HCT116 (cell line): ENCODE data around the gene RASGRF1. TPM values are rescaled to one million over a fixed set of nuclear protein-coding genes. Genes with fewer than 3 reads are reported as not detected.

Experiments
- ATAC-seq: fragments of 200-7000 bp; cut with Tn5 transposase; 2 replicates; pipeline ENCODE4 v1.9.1; 2020; ENCODE audit warnings: mild to moderate bottlenecking, moderate library complexity
- BruUV-seq: library from RNA; stranded (reverse); fragments of 400-500 nt; replicated peaks from 2 replicates; lab custom pipeline; 2021; lab: Mats Ljungman, UMichigan
- CTCF ChIA-PET: fragments of 300-600 bp; sonication (Branson Sonifier 250); formaldehyde crosslinking; loops from one replicate; lab custom pipeline; 2021; ENCODE audit warnings: antibody characterized with exemption; lab: Charles Lee
- POLR2A ChIA-PET: fragments of 300-600, 350-600 bp; sonication (Branson Sonifier 250); formaldehyde crosslinking; loops from one replicate; lab custom pipeline; 2021; ENCODE audit warnings: antibody characterized with exemption; lab: Charles Lee
- RAD21 ChIA-PET, 2 experiments: fragments of 300-600 bp; sonication (Branson Sonifier 250); formaldehyde crosslinking; loops; one replicate each; lab custom pipeline; 2023; ENCODE audit warnings: low total read pairs in 2 of 2; ENCODE audit not compliant: uncharacterized antibody in 2 of 2, unreplicated experiment in 2 of 2, low non-redundant PET in 1 of 2; lab: Charles Lee
- DNase-seq: peaks from one replicate; pipeline ENCODE4 v3.0.0-alpha.2; 2010; ENCODE audit warnings: low read depth, low spot score
- H2AFZ ChIP-seq: fragments of 200-600 bp; shearing (Covaris generic), sonication (generic); 2 replicates; pipeline ENCODE4 v1.6.1; 2017; ENCODE audit warnings: low read depth, mixed run types, mixed read lengths, antibody characterized with exemption, low read length; ENCODE audit not compliant: poor library complexity, severe bottlenecking
- H3K27ac ChIP-seq: 2 replicates; pipeline ENCODE4 v1.5.1; 2012; ENCODE audit warnings: low read depth, low read length
- H3K27me3 ChIP-seq: fragments of 200-600 bp; sonication (generic); 2 replicates; pipeline ENCODE4 v1.6.1; 2016; ENCODE audit warnings: mixed run types, low read length, mixed read lengths; ENCODE audit not compliant: insufficient read depth
- H3K36me3 ChIP-seq, 2 experiments: fragments of 200-500 bp in 1 of 2; fragments of 200-600 bp in 1 of 2; sonication (Bioruptor generic) in 1 of 2; sonication (generic) in 1 of 2; 2 replicates each; pipeline versions ENCODE4 v1.5.1 to v1.6.1; 2014 to 2016; ENCODE audit warnings: low read length in 2 of 2, inconsistent platforms in 1 of 2, mixed read lengths in 1 of 2, mixed run types in 1 of 2; ENCODE audit not compliant: insufficient read depth in 2 of 2, control insufficient read depth in 1 of 2
- H3K4me1 ChIP-seq, 2 experiments: fragments of 200-600 bp in 1 of 2; sonication (generic) in 1 of 2; 2 replicates each; pipeline versions ENCODE4 v1.5.1 to v1.6.1; 2012 to 2017; ENCODE audit warnings: low read length in 2 of 2, inconsistent platforms in 1 of 2, mild to moderate bottlenecking in 1 of 2, mixed read lengths in 1 of 2, mixed run types in 1 of 2, moderate library complexity in 1 of 2; ENCODE audit not compliant: insufficient read depth in 2 of 2, control insufficient read depth in 1 of 2
- H3K4me2 ChIP-seq: fragments of 200-600 bp; sonication (generic); 2 replicates; pipeline ENCODE4 v1.6.1; 2017; ENCODE audit warnings: mixed run types, low read length, mixed read lengths
- H3K4me3 ChIP-seq, 2 experiments: fragments of 200-600 bp in 1 of 2; sonication (generic) in 1 of 2; replicated peaks in 1 of 2; 2 replicates each; pipeline ENCODE4 v1.5.1; 2011 to 2016; ENCODE audit warnings: low read length in 2 of 2, control low read depth in 1 of 2, low read depth in 1 of 2, mild to moderate bottlenecking in 1 of 2, mixed read lengths in 1 of 2, mixed run types in 1 of 2
- H3K79me2 ChIP-seq: fragments of 200-600 bp; sonication (generic); 2 replicates; pipeline ENCODE4 v1.6.1; 2017; ENCODE audit warnings: mild to moderate bottlenecking, mixed run types, low read length, moderate library complexity, mixed read lengths; ENCODE audit not compliant: insufficient read depth
- H3K9ac ChIP-seq: fragments of 200-600 bp; sonication (generic); 2 replicates; pipeline ENCODE4 v1.6.1; 2016; ENCODE audit warnings: low read length, mixed read lengths
- H3K9me2 ChIP-seq: fragments of 200-600 bp; sonication (generic), shearing (Covaris generic); 2 replicates; pipeline ENCODE4 v1.6.1; 2017; ENCODE audit warnings: mixed run types, mild to moderate bottlenecking, moderate library complexity; ENCODE audit not compliant: insufficient read depth
- H3K9me3 ChIP-seq, 2 experiments: fragments of 200-500 bp in 1 of 2; fragments of 200-600 bp in 1 of 2; sonication (Bioruptor generic) in 1 of 2; sonication (generic) in 1 of 2; 2 replicates each; pipeline ENCODE4 v1.6.1; 2014 to 2017; ENCODE audit warnings: low read length in 2 of 2, mixed read lengths in 2 of 2, inconsistent platforms in 1 of 2, low read depth in 1 of 2, mild to moderate bottlenecking in 1 of 2, mixed run types in 1 of 2, moderate library complexity in 1 of 2; ENCODE audit not compliant: control insufficient read depth in 1 of 2, insufficient read depth in 1 of 2
- H4K20me1 ChIP-seq: fragments of 200-600 bp; sonication (generic), shearing (Covaris generic); 2 replicates; pipeline ENCODE4 v1.6.1; 2017; ENCODE audit warnings: mixed run types, mild to moderate bottlenecking, moderate library complexity; ENCODE audit not compliant: insufficient read depth
- CBX3 ChIP-seq: IDR thresholded peaks from 2 replicates; pipeline ENCODE4 v1.6.1; 2012; ENCODE audit warnings: low read depth
- CEBPB ChIP-seq: IDR thresholded peaks from 2 replicates; pipeline ENCODE4 v1.6.1; 2012; ENCODE audit warnings: low read depth
- EZH2 ChIP-seq: fragments of 200-600 bp; sonication (generic); IDR thresholded peaks from 2 replicates; pipeline ENCODE4 v1.6.1; 2017; ENCODE audit warnings: antibody characterized with exemption, mixed run types
- EZH2phosphoT487 ChIP-seq: fragments of 200-600 bp; IDR thresholded peaks from 2 replicates; pipeline ENCODE4 v1.6.1; 2018; ENCODE audit warnings: antibody characterized with exemption, borderline replicate concordance
- FOSL1 ChIP-seq: IDR thresholded peaks from 2 replicates; pipeline ENCODE4 v1.6.1; 2012; ENCODE audit warnings: low read depth
- MAX ChIP-seq: IDR thresholded peaks from 2 replicates; pipeline ENCODE4 v1.6.1; 2012
- POLR2A ChIP-seq: IDR thresholded peaks from 2 replicates; pipeline ENCODE4 v1.7.0; 2011; ENCODE audit warnings: borderline replicate concordance; ENCODE audit not compliant: insufficient read depth, insufficient read length; ENCODE audit errors: extremely low read depth
- POLR2AphosphoS5 ChIP-seq: IDR thresholded peaks from 2 replicates; pipeline ENCODE4 v1.6.1; 2011; ENCODE audit warnings: mild to moderate bottlenecking, low read depth, low read length, moderate library complexity
- RAD21 ChIP-seq: IDR thresholded peaks from 2 replicates; pipeline ENCODE4 v1.6.1; 2012; ENCODE audit warnings: low read depth, mild to moderate bottlenecking
- REST ChIP-seq: IDR thresholded peaks from 2 replicates; pipeline ENCODE4 v1.6.1; 2012; ENCODE audit warnings: low read depth
- SIN3A ChIP-seq: IDR thresholded peaks from 2 replicates; pipeline ENCODE4 v1.6.1; 2012; ENCODE audit warnings: low read depth
- SP1 ChIP-seq: IDR thresholded peaks from 2 replicates; pipeline ENCODE4 v1.6.1; 2012; ENCODE audit warnings: low read depth
- TCF7L2 ChIP-seq: IDR thresholded peaks from 2 replicates; pipeline ENCODE4 v1.7.0; 2011; ENCODE audit warnings: borderline replicate concordance, inconsistent platforms; ENCODE audit not compliant: insufficient read depth, insufficient read length; ENCODE audit errors: extremely low read depth
- ZBTB33 ChIP-seq: IDR thresholded peaks from 2 replicates; pipeline ENCODE4 v1.6.1; 2011; ENCODE audit warnings: mild to moderate bottlenecking, low read length, moderate library complexity; ENCODE audit not compliant: insufficient replicate concordance; ENCODE audit errors: extremely low read depth
- ZFX ChIP-seq: fragments of 450-650 bp; IDR thresholded peaks from 2 replicates; pipeline ENCODE4 v1.6.1; 2017
- intact Hi-C: fragments of 100-400 bp; cut with micrococcal nuclease; formaldehyde crosslinking; loops from 2 replicates; pipeline ENCODE4 v1.10.0; 2022
- total RNA-seq: library from RNA; stranded (reverse); gene quantifications from one replicate; pipeline ENCODE4 v1.2.1, GENCODE V29; 2021; ENCODE audit not compliant: unreplicated experiment

The RASGRF1 gene
- total RNA-seq, 1 experiment from 2014 or later, result 2.4 TPM

DNA sequence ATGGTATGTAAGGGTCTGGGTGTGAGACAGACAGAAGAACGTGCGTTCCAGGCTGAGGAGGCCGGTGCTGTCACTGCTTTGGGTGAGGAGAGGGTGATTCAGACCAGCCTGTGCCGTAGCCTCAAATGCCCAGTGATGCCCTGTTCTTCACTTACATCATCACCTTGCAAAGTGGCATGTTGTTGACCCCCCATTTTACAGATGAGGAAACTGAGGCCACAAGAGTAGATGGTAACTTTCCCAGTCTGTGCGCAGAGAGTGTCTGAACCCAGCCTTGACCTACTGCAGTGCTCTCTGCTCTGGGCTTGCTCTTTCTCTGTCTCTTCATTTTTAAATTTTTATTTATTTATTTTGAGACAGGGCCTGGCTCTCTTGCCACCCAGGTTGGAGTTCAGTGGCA lies 144.1 kb downstream of the RASGRF1 start:
- TF ChIP-seq CBX3 (no peak), EZH2phosphoT487 (no peak), FOSL1 (no peak), POLR2AphosphoS5 (no peak), MAX (no peak), RAD21 (no peak), CEBPB (no peak), ZFX (no peak), POLR2A (no peak), REST (no peak), SIN3A (no peak), EZH2 (no peak), SP1 (no peak), TCF7L2 (no peak), ZBTB33 (no peak)
- TF ChIP-seq, all 23 proteins: peak for 0
- no TSS peak for BruUV-seq
- H3K9me2 ChIP-seq, result no peaks in the 10 kb centered on the region
- CTCF ChIA-PET, result no interaction called here
- no peaks in the 10 kb centered on the region for H3K9me3 ChIP-seq
- no peak overlapping the region for H2AFZ ChIP-seq
- H3K79me2 ChIP-seq, result no peaks in the 10 kb centered on the region
- no peak overlapping the region for H3K4me3 ChIP-seq
- no peak overlapping the region for H3K27ac ChIP-seq
- H3K36me3 ChIP-seq, result no peaks in the 10 kb centered on the region
- no peaks in the 10 kb centered on the region for H3K27me3 ChIP-seq
- DNase-seq (no peak), ATAC-seq (no peak)
- RAD21 ChIA-PET, result no interaction called here
- H3K4me1 ChIP-seq, result peaks cover 14 to 40% of the 10 kb centered on the region in 2 experiments
- POLR2A ChIA-PET, result no interaction called here
- H3K9ac ChIP-seq, result no peak overlapping the region
- H4K20me1 ChIP-seq, result no peaks in the 10 kb centered on the region
- no peak overlapping the region for H3K4me2 ChIP-seq
- intact Hi-C loops, result no loop called here
